GM18868 (cell line): ENCODE results near the gene FHOD3.
A peak's percentile ranks its signal among the peaks of the same experiment; 100 is the strongest.

Source experiments
- ATAC-seq: cut with Tn5 transposase; IDR thresholded peaks from one replicate; pipeline ENCODE4 v1.9.1; 2021; ENCODE audit warnings: mild to moderate bottlenecking, moderate library complexity; ENCODE audit not compliant: unreplicated experiment

FHOD3 gene

DNA sequence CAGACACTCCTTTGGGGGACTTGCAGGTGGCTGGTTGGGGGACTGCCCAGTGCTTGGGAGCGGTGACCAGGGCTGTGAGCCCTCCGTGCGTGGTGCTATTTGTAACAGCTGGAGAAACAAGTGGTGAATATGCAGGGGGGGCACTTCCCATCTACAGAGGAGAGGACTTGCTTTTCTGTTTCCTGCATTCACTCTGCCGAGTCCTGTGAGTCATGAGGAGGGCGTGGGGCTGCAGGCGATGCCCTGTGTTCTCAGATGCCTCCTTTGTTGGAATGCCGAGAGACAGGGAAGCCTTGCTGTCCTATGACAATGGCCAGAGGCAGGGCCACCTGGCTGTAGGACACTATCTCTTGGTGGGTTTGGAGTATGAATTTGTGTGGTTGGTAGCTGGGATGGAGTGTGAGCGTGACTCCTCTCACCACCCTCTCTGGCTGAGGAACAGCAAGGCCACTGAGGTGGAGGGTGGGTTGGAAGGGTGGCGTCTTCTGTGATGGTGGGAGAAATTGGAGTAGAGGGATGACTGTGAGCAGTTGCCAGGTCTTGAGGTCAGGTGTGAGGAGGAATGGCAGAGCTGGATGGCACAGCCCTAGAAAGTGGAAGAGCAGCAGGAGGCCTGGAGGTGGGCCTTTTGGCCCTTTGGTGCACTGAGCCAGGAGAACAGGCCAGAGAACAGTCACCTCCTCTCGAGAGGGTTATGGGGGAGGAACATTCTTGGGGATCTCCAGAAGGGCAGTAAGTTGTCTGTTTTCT lies 24.3 kb downstream of the FHOD3 start:
- ATAC-seq: no peak

DNA sequence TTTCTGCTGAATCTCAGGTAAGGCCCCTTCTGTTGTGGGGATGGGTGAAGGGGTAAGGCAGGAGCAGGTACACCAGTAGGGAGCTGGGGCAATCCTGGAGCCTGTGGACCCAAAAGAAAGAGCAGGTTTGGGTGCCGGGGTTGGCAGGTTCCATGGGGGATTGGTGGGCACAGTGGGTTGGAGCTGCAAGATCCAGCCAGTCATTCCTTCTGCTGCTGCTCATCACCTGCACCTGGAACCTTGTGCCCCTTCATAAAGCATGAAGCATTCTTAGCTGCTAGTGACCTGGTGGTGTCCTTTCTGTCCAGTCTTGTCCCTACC lies 24.9 kb downstream of the FHOD3 start:
- ATAC-seq: no peak

DNA sequence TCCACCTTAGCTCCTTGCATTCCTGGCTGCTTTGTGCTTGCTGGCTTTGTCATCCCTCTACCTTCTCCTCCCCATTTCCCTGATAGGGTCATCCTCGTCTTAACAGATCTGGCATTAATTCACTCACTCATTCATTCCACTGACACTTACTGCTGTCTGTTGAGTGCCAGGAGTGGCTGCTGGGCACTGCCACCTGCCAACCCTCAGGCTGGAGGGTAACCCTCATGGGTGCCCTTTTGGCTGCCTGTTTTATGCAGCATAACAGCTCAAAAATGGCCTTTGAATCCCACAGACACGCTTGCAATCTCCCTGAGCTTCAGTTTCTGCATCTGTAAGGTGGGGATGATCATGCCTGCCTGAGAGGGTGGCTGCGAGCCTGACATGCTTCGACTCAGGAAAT lies 25.2 kb downstream of the FHOD3 start:
- no peak for ATAC-seq

DNA sequence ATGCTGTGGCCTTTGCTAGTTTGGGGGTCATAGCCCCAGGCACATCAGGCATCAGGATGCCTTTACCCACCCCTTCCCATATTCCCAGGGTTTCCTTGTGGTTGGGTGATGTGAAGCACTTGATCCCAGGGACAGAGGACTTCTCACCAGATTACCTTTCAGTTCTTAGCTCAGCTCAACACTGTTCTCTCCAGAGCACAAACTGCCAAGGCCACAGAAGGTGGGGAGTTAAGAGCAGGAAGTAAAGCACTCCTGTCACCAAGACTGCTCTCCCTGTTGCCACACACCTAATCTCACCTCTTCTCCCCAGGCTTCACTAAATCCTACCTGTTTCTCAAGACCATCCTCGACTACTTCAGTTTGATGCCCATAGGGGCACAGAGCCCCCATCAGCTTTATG lies 25.9 kb downstream of the FHOD3 start:
- ATAC-seq: no peak

DNA sequence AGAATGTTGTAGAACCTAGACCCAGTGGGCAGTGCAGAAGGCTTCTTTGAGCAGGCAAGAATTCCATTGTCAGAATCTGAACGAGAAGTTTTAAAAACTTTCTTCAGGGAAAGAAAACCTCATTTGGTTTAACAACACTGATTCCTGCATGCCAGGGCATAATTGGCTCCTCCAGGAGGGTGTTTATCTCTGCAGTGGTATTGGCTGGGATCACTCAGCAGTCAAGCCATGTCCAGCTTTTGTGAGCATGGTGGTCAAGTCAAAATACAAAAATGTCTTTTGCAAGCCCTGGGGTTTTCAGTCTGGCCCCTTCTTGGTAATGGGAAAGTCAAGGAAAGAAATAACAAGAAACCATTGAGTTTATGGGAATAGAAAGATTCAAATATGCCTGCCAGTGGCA lies 28.3 kb downstream of the FHOD3 start:
- ATAC-seq: no peak

DNA sequence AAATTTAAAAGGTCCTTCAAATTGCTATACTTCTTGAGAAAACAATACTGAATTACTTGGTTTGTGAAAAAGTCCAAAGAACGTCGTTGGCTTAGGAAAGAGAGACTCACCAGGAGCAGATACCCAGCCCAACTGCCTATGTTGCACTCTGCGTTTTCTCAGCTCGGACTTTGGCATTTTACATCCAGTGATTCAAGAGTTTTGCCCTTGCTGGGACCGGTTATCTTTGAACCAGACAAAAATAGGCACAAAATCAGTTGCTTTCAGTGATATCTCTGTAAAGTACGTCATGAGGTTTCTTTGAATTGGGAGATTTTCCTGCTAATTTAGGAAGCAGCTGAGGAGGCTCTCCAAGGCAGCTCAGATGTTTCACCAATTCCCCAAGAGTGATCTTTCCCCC lies 29.3 kb downstream of the FHOD3 start:
- ATAC-seq: no peak

DNA sequence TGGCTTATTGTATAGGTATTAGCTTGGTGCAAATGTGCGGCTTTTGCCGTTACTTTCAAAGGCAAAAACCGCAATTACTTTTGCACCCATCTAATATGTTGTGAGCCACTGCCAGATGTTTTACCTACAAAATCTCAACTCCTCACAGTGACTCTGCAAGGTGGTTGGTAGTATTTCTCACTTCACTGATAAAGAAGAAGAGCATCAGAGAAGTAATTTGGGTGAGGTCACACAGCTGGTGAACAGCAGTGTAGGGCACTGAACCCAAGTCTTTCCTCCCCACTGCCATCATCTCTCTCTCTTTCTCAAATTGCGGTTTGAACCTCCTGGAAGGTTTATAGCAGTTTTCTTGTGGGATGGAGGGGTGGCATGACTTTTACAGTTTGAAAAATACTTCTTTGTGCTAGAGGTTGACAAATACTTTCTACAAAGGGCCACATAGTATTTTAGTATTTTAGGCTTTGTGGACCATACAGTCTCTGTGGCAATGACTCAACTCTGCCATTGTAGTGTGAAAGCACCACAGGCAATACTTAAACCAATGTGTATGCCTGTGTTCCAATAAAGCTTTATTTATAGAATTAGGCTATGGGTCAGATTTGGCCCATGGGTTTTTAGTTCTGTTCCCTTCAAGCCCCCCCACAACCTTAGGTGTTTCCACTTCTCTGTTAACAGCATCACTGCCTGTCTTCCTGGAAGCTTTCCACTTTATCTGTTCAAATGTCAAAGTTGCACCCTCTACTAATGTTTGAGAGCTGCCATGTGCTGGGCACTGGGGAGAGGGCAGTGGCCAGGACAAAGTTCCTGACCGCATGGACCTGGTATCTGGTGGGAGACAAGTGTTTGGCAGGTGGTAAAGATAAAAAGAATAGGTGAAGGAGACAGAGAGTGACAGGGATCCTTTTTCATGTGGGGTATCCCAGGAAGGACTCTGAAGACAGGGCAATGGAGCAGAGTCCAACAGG lies 30.1 kb downstream of the FHOD3 start:
- ATAC-seq: no peak

DNA sequence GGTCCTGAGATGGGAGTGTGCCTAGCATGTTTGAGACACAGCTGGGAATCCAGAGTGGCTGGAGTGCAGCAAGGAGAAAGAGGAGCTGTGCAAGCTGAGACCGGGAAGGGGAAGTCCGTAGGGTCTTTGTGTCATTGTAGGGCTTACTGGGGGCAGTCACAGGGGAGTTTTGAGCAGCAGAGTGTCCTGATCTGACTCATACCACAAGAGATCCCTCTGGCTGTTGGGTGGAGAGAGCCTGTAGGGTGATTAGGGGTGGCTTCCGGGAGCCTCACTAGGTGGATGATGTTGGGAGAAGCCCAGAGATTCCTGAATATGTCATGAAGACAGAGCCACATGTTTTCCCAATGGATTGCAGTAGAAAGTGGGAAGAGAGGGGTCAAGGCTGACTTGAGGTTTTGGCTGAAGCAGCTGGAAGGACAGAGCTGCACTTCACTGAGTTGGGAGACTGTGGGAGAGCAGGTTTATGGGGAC lies 30.9 kb downstream of the FHOD3 start:
- ATAC-seq: peak; percentile 51

DNA sequence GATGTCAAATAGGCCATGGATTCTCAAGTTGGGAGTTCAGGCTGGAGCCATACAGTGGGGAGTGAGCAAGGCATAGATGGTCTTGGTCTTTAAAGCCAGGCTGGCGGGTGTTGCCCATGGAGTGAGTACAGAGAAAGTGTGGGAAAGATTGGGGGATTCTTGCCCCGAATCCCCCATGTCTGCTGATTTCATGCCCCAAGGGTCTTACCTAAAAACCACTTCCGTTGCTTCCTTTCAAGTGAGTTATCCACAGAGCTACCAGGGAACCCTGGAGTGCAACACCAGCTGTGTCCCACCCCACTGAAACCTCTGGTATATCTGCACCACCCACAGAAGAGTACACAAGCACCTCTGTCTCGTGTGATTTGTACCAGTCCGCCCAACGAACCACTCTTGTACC lies 31.4 kb downstream of the FHOD3 start:
- peak; percentile 35 for ATAC-seq

DNA sequence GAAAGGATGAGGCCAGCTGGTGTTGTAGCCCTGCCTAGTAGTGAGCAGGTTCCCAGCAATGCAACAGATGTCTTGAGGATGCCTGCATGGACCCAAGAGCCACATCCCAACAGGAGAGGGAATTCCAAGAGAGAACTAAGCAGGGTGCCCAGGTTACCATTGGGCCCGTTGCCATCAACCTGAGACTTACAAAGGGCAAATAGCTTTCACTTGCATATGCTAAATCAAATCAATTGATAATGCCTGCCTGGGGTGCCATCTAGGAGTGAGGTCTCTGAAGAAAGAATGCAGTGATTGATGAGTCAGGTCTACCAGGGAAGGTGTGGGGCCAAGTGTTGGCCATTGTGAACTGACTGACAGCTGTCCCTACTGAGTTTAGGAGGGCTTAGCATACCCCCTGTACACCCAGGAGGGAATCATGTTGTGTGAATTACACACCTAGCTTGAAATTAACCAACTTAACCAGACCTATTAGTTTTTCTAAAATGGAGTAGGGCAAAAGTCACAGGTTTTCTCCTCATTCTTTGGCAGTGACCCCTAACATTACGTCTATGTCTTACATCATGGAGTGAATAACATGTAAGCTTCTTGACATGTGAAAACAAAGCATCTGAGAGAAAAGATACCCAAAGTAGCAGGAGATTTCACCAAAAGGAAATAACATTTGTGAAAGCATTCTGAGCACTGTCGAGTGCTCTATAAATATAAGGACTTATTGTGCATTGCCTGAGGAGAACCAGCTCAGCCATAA lies 32.3 kb downstream of the FHOD3 start:
- no peak for ATAC-seq

DNA sequence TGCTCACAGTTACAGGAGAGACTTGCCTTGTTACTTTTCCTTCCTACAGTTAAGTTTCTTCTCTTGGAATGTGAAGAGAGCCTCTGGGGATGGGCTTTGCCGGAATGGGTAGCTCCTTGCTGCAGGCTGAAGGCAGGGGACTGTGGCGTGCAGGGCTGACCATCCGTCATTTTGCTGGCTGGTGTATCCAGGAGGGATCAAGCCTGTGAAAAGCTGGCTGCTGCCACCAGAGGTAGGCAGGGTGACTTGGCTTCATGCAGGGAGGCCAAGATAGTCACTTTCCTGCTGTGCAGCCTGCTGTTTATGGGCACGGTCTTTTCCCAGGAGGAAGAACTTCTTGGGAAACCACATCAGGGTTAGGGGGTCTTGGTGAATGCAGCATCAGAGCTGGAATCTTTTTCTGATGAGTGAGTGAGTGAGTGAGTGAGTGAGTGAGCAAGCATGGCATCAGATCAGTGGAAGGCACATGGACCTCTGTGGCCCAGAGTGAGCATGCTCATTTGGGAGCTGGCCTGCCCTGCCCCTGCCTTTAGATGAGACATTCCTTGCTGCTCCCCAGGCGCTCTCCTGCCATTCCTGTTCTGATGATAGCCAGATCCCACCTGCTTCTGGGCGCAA lies 33.0 kb downstream of the FHOD3 start:
- ATAC-seq: no peak

DNA sequence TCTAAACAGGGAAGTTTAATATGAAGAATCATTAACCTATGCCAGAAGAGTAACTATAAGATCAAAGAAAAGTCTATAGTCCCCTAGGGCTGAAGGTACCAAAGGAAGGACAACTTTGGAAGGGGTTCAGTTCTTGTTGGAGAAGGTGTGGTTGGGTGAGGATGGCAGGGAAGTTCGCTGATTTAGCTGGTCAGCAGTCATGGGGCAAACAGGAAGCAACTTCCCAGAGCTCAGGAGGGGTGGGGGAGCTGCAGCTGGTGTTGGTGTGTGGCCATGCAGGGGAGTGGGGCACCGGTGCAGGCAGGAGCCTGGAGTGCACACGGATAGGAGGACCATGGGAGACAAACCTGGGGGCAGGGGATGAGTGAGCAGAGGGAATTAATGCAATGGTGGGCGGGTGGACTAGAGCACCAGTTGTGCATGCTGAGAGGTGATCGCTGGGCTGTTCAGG lies 34.0 kb downstream of the FHOD3 start:
- ATAC-seq: no peak

DNA sequence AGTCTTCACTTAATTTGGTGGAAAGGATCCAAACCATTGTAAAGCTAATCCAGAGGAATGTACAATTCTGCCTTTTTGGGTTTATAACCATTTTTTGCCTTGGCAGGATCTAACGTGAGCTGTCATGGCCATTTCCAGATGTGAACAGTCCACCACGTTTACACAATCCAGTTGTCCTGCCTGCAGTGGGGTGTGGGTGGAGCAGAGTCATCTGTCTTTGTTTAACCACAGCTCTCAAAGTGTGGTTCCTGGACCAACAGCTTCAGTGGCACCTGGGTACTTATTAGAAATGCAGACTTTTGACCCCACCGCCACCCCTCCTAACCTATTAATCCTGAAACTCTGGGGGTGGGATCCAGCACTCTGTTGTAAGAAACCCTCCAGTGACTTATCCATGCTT lies 35.9 kb downstream of the FHOD3 start:
- no peak for ATAC-seq

DNA sequence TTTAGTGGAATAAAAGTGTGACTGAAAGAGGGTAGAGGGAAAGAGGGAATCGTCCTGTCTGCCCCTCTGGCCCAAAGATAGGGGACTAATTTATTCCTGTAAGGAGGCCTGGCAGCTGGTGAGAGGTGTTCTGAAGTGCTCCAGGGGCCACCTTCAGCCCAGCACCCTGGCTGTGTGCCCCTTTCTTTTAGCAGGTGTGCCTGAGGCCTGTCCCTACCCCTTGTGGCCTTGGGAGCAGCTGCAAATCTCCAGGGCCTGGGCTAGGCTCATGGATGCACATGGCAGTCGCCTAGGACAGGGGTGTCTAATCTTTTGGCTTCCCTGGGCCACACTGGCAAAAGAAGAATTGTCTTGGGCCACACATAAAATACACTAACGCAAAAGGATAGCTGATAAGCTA lies 37.3 kb downstream of the FHOD3 start:
- no peak for ATAC-seq

DNA sequence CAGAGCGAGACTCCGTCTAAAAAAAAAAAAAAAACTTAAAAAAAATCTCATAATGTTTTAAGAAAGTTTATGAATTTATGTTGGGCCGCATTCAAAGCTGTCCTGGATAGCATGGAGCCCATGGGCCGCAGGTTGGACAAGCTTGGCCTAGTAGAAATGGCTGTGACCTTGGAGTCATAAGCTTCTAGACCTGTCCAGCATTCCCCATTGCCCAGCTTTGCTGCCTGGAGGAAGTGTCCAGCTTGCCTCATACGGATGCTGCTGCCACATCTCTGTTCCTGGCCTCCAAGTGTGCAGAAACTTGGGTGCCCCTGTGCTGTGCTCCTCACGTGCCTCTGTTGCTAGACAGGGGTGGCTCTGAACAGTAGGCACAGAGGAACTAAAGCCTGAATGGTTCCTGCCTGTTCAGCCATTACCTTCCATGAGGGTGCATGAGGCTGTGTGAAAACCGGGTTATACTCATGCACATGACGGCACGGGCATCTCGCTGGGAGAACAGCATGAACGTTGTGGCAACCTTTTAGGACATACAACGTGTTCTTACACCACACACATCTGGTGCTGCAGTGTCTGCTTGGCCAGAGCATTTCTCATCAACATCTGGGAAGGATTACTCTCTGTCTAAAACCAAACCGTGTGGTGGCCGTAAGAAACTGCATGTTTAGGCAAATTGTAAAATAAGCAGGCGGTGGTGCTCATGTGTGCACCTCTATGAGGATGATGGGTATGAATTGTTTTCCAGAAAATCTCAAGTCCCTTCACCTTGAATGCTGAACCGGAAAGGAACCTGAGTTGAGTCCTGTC lies 38.2 kb downstream of the FHOD3 start:
- no peak for ATAC-seq

DNA sequence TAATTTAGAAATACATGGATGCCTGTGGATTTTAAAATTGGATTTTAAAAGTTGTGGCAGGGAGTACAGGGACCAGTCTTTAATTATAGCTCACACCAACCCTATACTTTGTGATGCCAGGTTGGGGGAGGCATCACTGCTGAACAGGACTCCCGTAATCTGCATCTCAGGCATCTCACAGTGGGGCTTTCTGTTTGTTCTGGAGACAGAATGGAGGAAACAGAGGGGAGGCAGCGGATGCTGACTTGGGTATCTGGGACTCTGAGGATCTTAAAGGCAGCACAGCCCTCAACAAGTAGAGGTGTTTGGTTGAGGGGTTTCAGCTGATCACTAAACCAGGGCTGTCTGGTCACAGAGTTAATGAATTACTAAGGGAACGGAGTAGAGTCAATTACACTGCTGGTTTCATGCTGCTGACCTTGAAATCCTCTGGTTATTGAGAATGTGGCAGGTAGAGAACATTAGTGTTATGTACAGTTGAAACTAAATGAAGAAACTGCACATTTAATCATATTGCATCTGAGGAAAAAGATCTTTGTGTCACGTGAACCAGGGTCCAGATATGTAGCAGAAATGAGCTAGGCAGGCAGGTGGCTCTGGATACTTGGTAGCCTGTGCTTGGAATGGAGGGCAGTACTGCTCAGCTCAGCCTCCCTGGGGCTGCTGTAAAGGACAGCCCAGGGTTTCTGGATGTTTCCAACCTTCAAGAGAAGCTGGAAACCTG lies 40.3 kb downstream of the FHOD3 start:
- no peak for ATAC-seq

DNA sequence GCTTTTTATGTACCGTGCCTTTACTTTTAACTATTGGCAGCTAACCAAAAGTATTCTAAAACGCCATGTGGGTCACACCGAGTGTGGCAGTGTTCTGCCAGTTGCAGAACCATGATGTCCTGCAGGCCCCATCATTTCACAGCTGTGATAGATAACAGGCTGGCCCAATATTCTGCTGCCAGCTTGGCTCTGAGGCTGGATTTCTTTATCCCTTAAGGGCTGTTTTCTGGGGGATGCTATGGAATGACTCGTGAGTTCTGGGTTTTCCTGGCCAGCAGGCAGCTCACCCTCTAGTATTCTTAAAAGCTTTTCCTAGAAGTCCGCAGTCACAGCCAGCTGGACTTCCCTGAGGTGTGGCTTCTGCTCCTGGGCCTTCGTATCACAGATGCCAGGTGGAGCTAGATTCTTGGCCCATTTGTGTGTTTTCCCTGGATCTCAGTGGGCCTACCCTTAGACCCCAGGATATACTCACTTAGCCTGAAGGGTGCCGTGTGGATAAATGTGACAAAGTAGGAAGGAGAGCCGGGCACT lies 41.0 kb downstream of the FHOD3 start:
- no peak for ATAC-seq

DNA sequence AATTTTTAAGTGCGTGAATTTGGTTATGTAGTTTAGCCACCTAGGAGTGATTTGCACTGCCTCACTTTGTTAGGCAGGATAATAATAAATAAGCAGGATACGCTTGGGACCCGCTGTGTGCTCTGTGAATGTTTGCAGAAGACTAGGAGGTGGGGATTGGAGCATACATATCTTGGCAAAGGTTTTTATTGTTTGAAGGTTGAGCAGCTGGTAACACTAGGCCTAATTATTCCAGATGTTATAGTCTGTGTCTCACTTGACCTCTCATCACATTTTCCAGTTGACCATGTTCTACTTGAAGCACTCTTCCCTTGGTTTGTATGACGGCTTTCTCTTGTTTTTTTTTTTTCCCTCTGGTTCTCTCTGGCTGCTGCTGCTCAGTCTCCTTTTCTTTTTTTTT lies 42.7 kb downstream of the FHOD3 start:
- ATAC-seq: no peak

DNA sequence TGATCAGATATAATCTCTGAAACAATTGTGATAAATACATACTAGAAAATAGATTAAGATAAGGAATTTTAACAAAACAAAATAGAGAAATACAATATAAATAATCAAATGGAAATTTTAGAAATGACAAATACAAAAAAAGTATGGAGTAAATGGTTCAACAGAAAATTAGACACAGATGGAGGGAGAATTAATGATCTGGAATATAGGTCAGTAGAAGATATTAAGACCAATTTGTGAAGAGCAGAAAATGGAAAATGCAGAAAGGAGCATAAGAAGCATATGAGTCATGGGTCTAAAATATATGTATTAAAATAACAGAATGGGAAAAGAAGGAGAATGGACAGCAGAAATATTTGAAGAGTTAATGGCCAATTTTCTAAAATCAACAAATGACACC lies 44.4 kb downstream of the FHOD3 start:
- no peak for ATAC-seq
